Mucosa of stomach (tissue), 1 donor: ENCODE data around the gene PHEX.

Source experiments
- H3K27me3 ChIP-seq: one replicate; pipeline ENCODE4 v1.7.0; 2013; ENCODE audit warnings: mild to moderate bottlenecking, low read length; ENCODE audit not compliant: control insufficient read depth, insufficient read depth
- H3K36me3 ChIP-seq: one replicate; pipeline ENCODE4 v1.7.0; 2013; ENCODE audit warnings: low read length; ENCODE audit not compliant: control insufficient read depth, insufficient read depth
- H3K4me1 ChIP-seq: one replicate; pipeline ENCODE4 v1.7.0; 2013; ENCODE audit warnings: mild to moderate bottlenecking, low read length; ENCODE audit not compliant: control insufficient read depth, insufficient read depth
- H3K4me3 ChIP-seq: one replicate; pipeline ENCODE4 v1.7.0; 2013; ENCODE audit warnings: low read length
- H3K9ac ChIP-seq: one replicate; pipeline ENCODE4 v1.7.0; 2013; ENCODE audit warnings: mild to moderate bottlenecking, low read length, moderate library complexity
- H3K9me3 ChIP-seq: one replicate; pipeline ENCODE4 v1.7.0; 2013; ENCODE audit warnings: mild to moderate bottlenecking, low read length, moderate library complexity; ENCODE audit not compliant: control insufficient read depth
- donor health status: Pancreatic carcinoma.

The PHEX gene

DNA sequence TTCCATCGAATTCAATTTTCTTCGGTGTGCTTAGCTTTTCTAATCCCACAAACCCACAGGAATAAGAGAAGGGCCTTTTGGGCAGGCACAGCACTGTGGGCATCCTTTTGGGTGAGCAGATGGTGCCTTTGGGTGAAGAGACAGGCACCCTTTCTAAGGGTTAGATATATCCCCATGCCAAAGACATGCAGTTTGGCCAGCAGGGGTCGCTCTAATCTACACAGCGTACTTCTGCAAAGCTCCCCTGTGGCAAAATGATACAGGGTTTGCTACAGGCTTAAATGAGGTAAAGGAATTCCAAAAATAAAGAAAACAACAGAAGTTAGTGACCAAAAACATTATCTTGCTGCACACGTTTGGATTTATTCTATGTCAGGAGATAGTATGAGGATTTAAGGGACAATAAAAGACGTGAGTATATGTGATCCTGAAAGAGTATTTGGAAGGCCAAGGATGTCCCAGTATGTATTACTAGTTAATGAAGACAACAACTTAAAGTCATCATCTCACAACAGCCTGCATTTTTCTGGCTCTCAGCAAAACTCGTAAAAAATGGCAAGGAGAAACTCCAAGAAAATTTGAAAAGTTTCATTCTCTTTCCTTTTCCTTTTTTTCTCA lies 49.5 kb downstream of the PHEX start:
- H3K9me3 ChIP-seq = no peaks in the 10 kb centered on the region
- H3K9ac ChIP-seq = no peak overlapping the region
- H3K27me3 ChIP-seq = no peaks in the 10 kb centered on the region
- H3K4me3 ChIP-seq = no peak overlapping the region
- no peaks in the 10 kb centered on the region for H3K4me1 ChIP-seq
- H3K36me3 ChIP-seq = no peaks in the 10 kb centered on the region

DNA sequence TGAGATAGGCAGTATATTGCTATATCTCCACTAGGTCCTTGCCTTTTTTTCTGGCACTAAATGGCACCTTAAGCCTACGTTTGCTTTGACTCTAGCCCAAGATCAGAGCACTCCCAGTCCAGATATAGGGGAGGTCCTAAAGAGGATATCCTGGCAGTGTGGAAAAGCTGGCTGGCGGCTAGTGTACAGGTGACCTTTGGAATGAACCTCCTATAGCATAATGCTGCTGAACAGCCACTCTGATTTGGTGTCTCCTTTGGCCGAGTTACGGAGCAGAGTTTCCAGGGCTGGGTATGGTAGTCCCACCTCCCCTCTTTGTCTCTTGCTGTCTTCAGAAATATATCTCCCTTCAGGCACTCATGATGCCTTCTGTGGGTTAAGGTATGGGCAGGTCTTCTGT lies 53.9 kb downstream of the PHEX start:
- no peak overlapping the region for H3K4me3 ChIP-seq
- H3K36me3 ChIP-seq = no peaks in the 10 kb centered on the region
- H3K27me3 ChIP-seq = no peaks in the 10 kb centered on the region
- H3K9me3 ChIP-seq = no peaks in the 10 kb centered on the region
- H3K4me1 ChIP-seq = no peaks in the 10 kb centered on the region
- H3K9ac ChIP-seq = no peak overlapping the region

DNA sequence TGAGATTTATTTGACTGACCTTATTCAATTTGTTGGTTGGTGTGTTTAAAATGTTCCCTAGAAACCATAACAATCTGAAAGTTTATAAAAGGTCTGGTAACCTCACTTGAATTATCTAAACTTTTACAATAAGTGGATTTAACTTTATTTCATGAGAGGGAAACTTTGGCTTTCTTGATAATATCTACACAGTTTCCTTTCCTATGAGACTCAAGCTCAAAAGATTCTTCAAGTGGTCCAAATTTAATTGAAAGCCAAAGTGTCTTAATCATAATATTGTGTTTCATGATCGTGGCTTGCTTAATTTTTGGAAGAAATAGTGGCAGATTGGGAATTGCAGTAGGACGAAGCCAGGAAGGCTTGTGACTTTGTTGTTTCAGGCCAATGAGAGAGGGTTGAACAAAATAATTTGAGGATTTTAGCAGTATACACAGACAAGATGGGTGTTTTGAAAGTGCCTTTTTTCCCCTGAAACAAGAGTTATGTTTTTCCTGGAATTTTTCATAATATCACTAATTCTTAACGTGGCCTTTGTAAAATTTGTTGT lies 55.0 kb downstream of the PHEX start:
- no peaks in the 10 kb centered on the region for H3K4me1 ChIP-seq
- H3K9me3 ChIP-seq = no peaks in the 10 kb centered on the region
- no peak overlapping the region for H3K4me3 ChIP-seq
- no peak overlapping the region for H3K9ac ChIP-seq
- H3K36me3 ChIP-seq = no peaks in the 10 kb centered on the region
- no peaks in the 10 kb centered on the region for H3K27me3 ChIP-seq

DNA sequence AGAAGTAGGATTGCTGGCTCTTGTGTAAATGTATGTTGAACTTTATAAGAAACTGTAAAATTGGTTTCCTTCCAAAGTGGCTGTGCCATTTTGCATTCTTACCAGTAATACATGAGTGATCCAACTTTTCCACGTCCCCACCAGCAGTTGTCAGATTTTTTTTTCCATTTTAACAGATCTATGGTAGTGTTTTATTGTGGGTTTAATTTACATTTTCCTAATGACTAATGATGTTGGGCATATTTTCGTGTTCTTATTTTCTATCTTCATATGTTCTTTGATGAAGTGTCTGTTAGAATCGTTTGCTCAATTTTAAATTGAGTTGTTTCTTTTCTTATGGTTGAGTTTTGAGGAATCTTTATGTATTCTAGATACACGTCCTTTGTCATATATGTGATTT lies 56.2 kb downstream of the PHEX start:
- Histone ChIP-seq H3K9me3 (no peaks in the 10 kb centered on the region), H3K36me3 (no peaks in the 10 kb centered on the region), H3K9ac (no peak overlapping the region), H3K4me1 (no peaks in the 10 kb centered on the region), H3K4me3 (no peak overlapping the region), H3K27me3 (no peaks in the 10 kb centered on the region)

DNA sequence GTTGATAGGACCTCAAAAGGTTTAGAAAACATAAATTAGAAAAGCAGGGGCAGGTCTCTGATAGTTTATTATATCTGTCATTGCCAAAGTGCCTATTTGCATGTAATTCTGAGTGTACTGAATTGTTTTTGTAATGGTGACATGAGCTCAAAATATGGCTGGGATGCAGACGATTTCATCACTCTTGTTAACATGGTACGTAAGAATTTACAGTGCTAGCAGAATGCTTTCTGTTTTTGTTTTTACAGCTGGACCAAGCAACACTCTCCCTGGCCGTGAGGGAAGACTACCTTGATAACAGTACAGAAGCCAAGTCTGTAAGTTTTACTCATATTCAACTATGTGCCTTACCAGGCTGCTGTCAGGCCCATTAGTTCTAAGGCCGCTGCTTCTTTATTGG lies 58.1 kb downstream of the PHEX start:
- Histone ChIP-seq H3K9me3 (no peaks in the 10 kb centered on the region), H3K9ac (no peak overlapping the region), H3K36me3 (no peaks in the 10 kb centered on the region), H3K4me3 (no peak overlapping the region), H3K27me3 (no peaks in the 10 kb centered on the region), H3K4me1 (no peaks in the 10 kb centered on the region)

DNA sequence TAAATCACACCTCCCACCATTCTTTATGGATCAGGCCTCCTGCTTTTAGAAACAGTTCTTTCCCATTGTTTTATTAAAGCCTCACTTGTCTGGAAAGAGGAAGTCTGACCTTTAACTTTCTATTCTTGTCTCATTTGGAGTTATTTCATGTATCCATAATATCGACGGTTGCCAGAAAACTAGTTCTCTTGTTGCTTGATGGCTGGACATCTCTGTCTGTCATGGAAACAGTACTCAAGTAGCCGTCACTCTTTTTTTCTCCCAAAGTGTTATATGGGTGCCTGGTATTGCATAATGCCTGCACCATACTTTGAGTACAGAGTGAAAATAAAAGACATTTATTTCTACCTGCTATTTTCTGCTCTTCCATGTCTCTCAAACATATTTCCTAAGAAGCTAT lies 61.4 kb downstream of the PHEX start:
- Histone ChIP-seq H3K9me3 (no peaks in the 10 kb centered on the region), H3K4me1 (no peaks in the 10 kb centered on the region), H3K27me3 (no peaks in the 10 kb centered on the region), H3K4me3 (no peak overlapping the region), H3K9ac (no peak overlapping the region), H3K36me3 (no peaks in the 10 kb centered on the region)

DNA sequence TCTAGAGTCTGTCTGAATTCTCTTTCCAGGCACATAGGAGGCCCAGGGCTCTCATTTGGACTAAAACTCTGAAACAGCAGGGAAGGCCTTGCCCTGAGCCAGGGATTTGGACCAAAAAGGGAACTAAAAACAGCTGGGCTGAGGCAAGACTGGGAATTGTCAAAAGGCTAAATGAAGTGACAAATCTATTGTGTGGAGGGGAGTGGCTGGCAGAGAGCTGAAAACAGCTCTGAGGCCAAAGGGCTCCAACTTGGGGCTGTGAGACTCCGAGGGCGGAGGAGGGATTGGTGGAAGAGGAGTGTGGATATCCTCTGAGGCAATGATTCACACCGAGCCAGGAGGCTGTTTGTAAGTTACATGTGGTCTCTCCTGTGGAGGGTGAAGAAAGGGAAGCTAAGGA lies 63.2 kb downstream of the PHEX start:
- no peak overlapping the region for H3K4me3 ChIP-seq
- H3K27me3 ChIP-seq = no peaks in the 10 kb centered on the region
- no peaks in the 10 kb centered on the region for H3K9me3 ChIP-seq
- H3K36me3 ChIP-seq = no peaks in the 10 kb centered on the region
- no peaks in the 10 kb centered on the region for H3K4me1 ChIP-seq
- H3K9ac ChIP-seq = no peak overlapping the region

DNA sequence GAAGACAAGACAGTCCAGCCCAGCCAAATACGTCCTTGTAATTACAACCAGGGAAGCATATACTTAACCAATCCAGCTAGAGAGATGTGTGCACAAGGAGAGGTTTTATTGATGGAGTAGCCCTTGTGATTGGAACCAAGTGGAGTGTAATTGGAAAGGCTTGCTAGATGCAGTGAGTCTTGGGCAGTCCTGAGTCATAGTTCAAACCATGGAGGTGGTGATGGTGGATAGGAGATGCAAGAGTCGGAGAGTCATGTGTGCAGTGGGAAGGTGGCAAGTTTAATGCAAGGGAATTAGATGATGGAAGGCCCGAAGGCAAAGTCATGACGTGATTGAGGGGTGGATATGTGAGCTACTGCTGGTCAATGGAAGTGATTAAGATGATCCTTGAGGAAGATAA lies 63.7 kb downstream of the PHEX start:
- H3K9ac ChIP-seq = no peak overlapping the region
- H3K9me3 ChIP-seq = no peaks in the 10 kb centered on the region
- H3K4me3 ChIP-seq = no peak overlapping the region
- no peaks in the 10 kb centered on the region for H3K4me1 ChIP-seq
- no peaks in the 10 kb centered on the region for H3K36me3 ChIP-seq
- no peaks in the 10 kb centered on the region for H3K27me3 ChIP-seq

DNA sequence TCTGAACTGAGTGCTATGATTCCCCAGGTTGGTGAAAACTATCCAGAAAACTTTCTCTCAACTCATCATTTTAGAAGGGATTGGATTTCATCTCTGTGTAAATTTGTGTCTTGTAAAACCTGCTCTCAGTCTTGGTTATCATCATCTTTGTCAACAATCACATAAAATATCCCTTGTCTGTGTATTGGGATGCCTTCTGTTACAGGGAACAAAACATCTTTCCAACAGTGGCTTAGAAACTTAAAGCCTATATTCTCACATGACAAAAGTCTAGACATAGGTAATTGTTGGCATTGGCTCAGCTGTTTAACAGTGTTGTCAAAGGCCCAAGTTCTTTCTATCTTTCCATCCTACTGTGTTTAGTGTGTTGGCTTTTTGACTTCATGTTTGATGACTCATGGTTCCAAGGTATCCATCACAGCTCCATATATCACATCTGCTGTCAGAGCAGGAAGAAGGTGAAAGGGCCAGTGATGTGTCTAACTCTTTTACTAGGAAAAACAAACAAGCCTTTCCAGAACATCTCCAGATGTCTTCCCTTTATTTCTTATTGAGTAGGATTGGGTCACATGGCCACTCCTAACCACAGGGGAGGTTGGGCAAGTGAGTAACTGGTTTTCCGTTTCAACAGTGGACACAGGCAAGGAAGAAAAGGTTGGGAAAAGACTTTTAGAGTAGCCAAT lies 65.0 kb downstream of the PHEX start:
- H3K27me3 ChIP-seq = no peaks in the 10 kb centered on the region
- H3K4me1 ChIP-seq = no peaks in the 10 kb centered on the region
- no peaks in the 10 kb centered on the region for H3K9me3 ChIP-seq
- no peaks in the 10 kb centered on the region for H3K36me3 ChIP-seq
- no peak overlapping the region for H3K9ac ChIP-seq
- H3K4me3 ChIP-seq = no peak overlapping the region

DNA sequence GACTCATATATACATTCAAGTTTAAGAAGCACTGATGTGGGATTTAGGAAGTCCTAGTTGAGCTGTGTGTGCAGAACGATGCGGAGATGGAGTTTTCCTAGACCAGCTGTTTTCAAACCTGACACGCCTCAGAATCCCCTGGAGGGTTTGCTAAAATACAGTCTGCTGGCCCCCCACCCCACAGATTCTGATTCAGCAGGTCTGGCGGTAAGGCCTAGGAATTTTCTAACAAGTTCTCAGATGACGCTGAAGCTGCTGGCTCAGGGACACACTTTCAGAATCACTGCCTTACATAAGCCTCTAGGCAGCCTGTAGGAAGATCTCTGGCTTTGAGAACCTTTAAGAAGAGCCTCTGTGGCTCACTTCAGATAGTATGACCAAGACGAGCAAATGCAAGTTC lies 73.1 kb downstream of the PHEX start:
- no peak overlapping the region for H3K9ac ChIP-seq
- no peaks in the 10 kb centered on the region for H3K27me3 ChIP-seq
- no peak overlapping the region for H3K4me3 ChIP-seq
- no peaks in the 10 kb centered on the region for H3K9me3 ChIP-seq
- H3K4me1 ChIP-seq = no peaks in the 10 kb centered on the region
- no peaks in the 10 kb centered on the region for H3K36me3 ChIP-seq

DNA sequence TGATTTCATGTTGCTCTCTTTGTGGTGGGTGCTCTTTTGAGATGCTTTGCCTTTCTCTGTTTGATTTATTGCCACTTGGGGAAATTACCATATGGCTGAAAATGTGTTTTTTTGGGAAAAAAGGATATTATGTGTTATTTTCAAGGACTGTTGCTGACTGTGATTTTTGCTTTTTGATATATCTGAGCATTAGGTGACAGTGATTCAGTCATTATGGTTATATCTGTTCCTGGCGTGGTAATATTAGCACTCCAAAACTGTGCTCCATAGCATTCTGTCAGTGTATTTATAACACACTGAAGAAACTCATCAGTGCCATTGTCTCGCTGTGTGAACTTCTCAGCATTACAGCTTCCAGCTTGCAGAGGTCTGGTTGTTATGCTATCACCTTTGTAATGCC lies 73.8 kb downstream of the PHEX start:
- H3K4me1 ChIP-seq = peaks cover 3% of the 10 kb centered on the region
- no peaks in the 10 kb centered on the region for H3K36me3 ChIP-seq
- H3K9ac ChIP-seq = no peak overlapping the region
- H3K9me3 ChIP-seq = no peaks in the 10 kb centered on the region
- H3K27me3 ChIP-seq = no peaks in the 10 kb centered on the region
- no peak overlapping the region for H3K4me3 ChIP-seq

DNA sequence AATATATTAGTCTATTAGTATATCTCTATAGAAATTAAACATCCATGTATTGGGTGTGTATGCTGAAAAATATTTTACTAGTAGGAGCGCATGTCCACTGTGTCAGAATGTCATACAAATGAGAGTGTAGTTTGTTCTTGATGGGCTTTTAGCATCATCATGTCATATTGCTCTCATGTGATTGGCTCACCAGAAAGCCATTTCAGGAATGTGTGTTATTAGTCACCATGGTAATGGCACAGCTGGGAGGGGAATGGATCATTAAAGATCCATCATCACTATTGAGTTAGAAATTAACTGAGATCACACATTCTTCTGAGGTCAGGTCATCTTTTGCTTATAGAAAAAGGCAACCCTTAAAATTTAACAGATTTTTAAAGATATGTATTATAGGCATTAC lies 77.3 kb downstream of the PHEX start:
- Histone ChIP-seq H3K27me3 (no peaks in the 10 kb centered on the region), H3K4me3 (no peak overlapping the region), H3K9ac (no peak overlapping the region), H3K4me1 (peaks cover 3% of the 10 kb centered on the region), H3K36me3 (no peaks in the 10 kb centered on the region), H3K9me3 (no peaks in the 10 kb centered on the region)
